ENCODE results near the gene MYO9A. TPM values are rescaled to one million over a fixed set of nuclear protein-coding genes. Genes with fewer than 3 reads are reported as not detected.

Gene MYO9A
- total and polyA plus RNA-seq, 10 of the 15 experiments (the other 5 are each of a cell fraction or from before 2014, with no cell fraction given): 3.3 to 25.3 (median 12.2) TPM

GRCh38 chr15:72153269-72154000 lies 35.5 kb upstream of the MYO9A start (continued):
- TF ChIP-seq STAT1 (conservative IDR thresholded peaks at IDR 0.05) (no peak), MYB (IDR thresholded peaks at IDR 0.05; ENCODE audit: borderline replicate concordance, low read depth, low read length) (no peak), POLR2AphosphoS2 (IDR thresholded peaks at IDR 0.05; ENCODE audit: low read depth, low read length) (no peak), SIN3A (IDR thresholded peaks at IDR 0.05; ENCODE audit: low read depth, low read length) (no peak)

GRCh38 chr15:72147418-72147817 lies 29.5 kb upstream of the MYO9A start:
- ChIA-PET RAD21 (ENCODE audit: unreplicated experiment) (interaction anchor here (0.9 kb wide), 1 partner anchor 9 kb away, joined by 3 read pairs; no protein-coding TSS in a partner anchor), CTCF (interaction anchor here (1.0 to 3.8 kb wide), 2 partner anchors 9 to 366 kb away, joined by 3 to 13 read pairs; no protein-coding TSS in a partner anchor), POLR2A (no interaction called here), SMC1A (ENCODE audit: uncharacterized antibody, unreplicated experiment) (interaction anchor here (0.6 to 1.9 kb wide), 3 partner anchors 9 to 344 kb away, joined by 3 to 6 read pairs (median 4); no protein-coding TSS in a partner anchor)
- in situ Hi-C loops (cut with MboI) (no loop called here), intact Hi-C loops (cut with micrococcal nuclease; ENCODE audit: unreplicated experiment) (no loop called here)
- H3K4me3 ChIP-seq: no peak overlapping the region
- 25% methylated on average over 2 of the region's 2 CpGs for WGBS (ENCODE audit: insufficient coverage, insufficient replicate concordance, low lambda C conversion rate, missing lambda C conversion rate)
- H2AFZ ChIP-seq (ENCODE audit: control insufficient read depth, low read depth, low read length): no peak overlapping the region
- H3K4me2 ChIP-seq (ENCODE audit: control insufficient read depth, insufficient read depth): no peak overlapping the region
- no peaks in the 10 kb centered on the region for H3K79me2 ChIP-seq (ENCODE audit: control insufficient read depth, insufficient read depth, low read length)
- H3K9me3 ChIP-seq (replicated peaks; ENCODE audit: control insufficient read depth, insufficient read depth, low read length): no peaks in the 10 kb centered on the region
- no peak for DNase-seq (ENCODE audit: low read depth, low spot score)
- TF ChIP-seq CHD4 (IDR thresholded peaks at IDR 0.05) (no peak), EZH2 (IDR thresholded peaks at IDR 0.05; ENCODE audit: borderline replicate concordance, control insufficient read depth, low read depth, low read length) (no peak), JUND (IDR thresholded peaks at IDR 0.05; ENCODE audit: low read depth, low read length) (no peak)
- no TSS peak for BruUV-seq (replicated peaks)
- H3K27me3 ChIP-seq (replicated peaks in 1 of 2; ENCODE audit: control insufficient read depth in 2 of 2, insufficient read depth in 2 of 2, low read length in 1 of 2): no peaks in the 10 kb centered on the region
- H3K27ac ChIP-seq (ENCODE audit: control insufficient read depth, insufficient read depth): no peak overlapping the region
- no peaks in the 10 kb centered on the region for H4K20me1 ChIP-seq (ENCODE audit: control insufficient read depth, insufficient read depth)
- no peak for FAIRE-seq
- no peak for ATAC-seq
- peaks cover under 1% of the 10 kb centered on the region; the same call in 1 of the 2 replicates for H3K4me1 ChIP-seq (ENCODE audit: control insufficient read depth, insufficient read depth, low read length)
- H3K36me3 ChIP-seq (ENCODE audit: control insufficient read depth in 2 of 2, insufficient read depth in 2 of 2, low read length in 1 of 2): no peaks in the 10 kb centered on the region
- no peak overlapping the region for H3K9ac ChIP-seq (ENCODE audit: control insufficient read depth, insufficient read depth, low read length)

Measured in GM12878 (cell line).